Colonic mucosa (tissue), 4 donors: ENCODE data around the gene TIGD7. TPM values are rescaled to one million over a fixed set of nuclear protein-coding genes. Genes with fewer than 3 reads are reported as not detected.

Experiments used
- DNase-seq: peaks from one replicate; pipeline ENCODE4 v3.0.0-alpha.2; 2020
- H3K27ac ChIP-seq: fragments of 200-600 bp; one replicate; pipeline ENCODE4 v1.8.0; 2021
- H3K27me3 ChIP-seq: fragments of 200-600 bp; one replicate; pipeline ENCODE4 v1.8.0; 2021
- H3K36me3 ChIP-seq: fragments of 200-600 bp; one replicate; pipeline ENCODE4 v1.8.0; 2021
- H3K4me1 ChIP-seq: fragments of 200-600 bp; one replicate; pipeline ENCODE4 v1.8.0; 2021; ENCODE audit warnings: mild to moderate bottlenecking
- H3K4me3 ChIP-seq: fragments of 200-600 bp; one replicate; pipeline ENCODE4 v1.8.0; 2021
- H3K9ac ChIP-seq, 2 donors: one replicate each; pipeline ENCODE4 v1.7.0; 2013; ENCODE audit warnings: control low read depth in 2 of 2, low read depth in 2 of 2, low read length in 2 of 2
- H3K9me3 ChIP-seq: fragments of 200-600 bp; one replicate; pipeline ENCODE4 v1.8.0; 2021
- intact Hi-C: fragments of 100-400 bp; cut with DNase I; formaldehyde crosslinking; loops from one replicate; pipeline ENCODE4 v1.14.1; 2022
- total RNA-seq, 2 donors: library from RNA; stranded (reverse); fragmentation: NEBNext Ultra II Directional in 1 of 2; extraction: Animal tissue kit (Norgen Biotek cat#: 25700) in 1 of 2; gene quantifications; one replicate each; pipeline ENCODE4 v1.2.1, GENCODE V29; 2021
- TF ChIP-seq, protein P1 (sequence below): fragments of 200-600 bp; IDR thresholded peaks from one replicate; pipeline ENCODE4 v1.8.0; 2022; ENCODE audit warnings: antibody characterized with exemption, mild to moderate bottlenecking
- donor health status: healthy.
- donor health status: DM: no; HTN: no; CAD: no.
- donor health status: DM: no; HTN: no; CAD: no.

Gene TIGD7
- total RNA-seq, result 1 to 10 TPM; 2.1 to 3.1 TPM

DNA sequence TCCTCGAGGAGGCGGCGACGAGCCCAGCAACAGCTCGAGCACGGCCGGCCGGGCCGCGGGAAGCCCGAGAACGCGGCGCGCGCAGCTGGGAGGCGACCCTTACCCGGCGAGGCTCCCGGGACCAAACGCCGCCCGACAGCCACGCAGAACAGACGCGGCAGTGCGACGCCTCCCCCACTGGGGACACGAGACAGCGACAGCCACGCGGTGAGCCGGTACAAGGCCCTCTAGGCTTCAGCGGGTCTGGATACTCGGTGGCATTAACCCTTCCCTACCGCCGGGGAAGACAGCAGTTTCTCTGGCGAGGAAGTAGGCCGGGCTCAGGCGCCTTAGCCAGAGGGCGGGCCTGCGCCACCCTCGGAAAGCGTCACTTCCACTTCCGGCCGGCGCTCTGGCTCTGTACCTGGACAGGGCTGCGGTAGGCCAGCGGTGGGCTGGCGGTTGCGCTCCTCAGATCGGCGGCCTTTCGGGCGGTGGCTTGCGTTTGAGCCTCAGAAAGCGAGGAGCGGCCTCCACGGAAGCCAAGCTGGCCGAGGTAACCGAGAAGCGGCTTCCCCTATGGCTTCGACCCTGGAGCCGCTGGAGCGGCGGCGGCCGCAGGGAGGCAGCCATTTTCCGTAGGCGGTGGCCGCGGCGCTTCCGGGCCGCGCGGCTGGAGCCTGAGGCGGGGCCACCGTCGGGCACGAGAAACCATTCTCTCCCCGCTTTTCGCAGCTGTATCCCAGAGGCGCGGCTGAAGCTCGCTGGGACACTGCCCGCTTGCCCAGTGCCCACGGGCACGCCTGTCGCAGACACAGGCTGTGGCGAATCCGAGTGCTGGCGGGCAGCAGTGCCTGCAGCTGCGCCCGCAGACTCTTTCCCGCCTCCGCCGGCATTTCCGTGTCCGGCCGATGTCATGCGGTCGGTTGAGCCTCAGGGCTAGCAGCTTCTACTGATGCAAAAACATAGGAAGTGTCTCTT, at the start of gene TIGD7, which contains the start of gene ZNF75A:
Gene TIGD7 (minus strand): TSS at position 322 of the 960 bp plus-strand sequence. CDS start 4,816 bp downstream, outside the sequence.
Gene ZNF75A (plus strand): TSS at position 389 of the 960 bp plus-strand sequence. CDS start 2,932 bp downstream, outside the sequence.
- peak; percentile 89 for DNase-seq
- H3K27ac ChIP-seq, result peak within 1 kb of the TSS; percentile 87
- TF ChIP-seq, protein P1, sequence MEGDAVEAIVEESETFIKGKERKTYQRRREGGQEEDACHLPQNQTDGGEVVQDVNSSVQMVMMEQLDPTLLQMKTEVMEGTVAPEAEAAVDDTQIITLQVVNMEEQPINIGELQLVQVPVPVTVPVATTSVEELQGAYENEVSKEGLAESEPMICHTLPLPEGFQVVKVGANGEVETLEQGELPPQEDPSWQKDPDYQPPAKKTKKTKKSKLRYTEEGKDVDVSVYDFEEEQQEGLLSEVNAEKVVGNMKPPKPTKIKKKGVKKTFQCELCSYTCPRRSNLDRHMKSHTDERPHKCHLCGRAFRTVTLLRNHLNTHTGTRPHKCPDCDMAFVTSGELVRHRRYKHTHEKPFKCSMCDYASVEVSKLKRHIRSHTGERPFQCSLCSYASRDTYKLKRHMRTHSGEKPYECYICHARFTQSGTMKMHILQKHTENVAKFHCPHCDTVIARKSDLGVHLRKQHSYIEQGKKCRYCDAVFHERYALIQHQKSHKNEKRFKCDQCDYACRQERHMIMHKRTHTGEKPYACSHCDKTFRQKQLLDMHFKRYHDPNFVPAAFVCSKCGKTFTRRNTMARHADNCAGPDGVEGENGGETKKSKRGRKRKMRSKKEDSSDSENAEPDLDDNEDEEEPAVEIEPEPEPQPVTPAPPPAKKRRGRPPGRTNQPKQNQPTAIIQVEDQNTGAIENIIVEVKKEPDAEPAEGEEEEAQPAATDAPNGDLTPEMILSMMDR, result no peak
- no peaks in the 10 kb centered on the region for H3K4me1 ChIP-seq
- intact Hi-C loops, result no loop called here
- H3K9me3 ChIP-seq, result no peaks in the 10 kb centered on the region
- H3K9ac ChIP-seq, result peak within 1 kb of the TSS; percentile 46 to 83
- H3K36me3 ChIP-seq, result peaks cover 4% of the 10 kb centered on the region
- no peaks in the 10 kb centered on the region for H3K27me3 ChIP-seq
- H3K4me3 ChIP-seq, result peak within 1 kb of the TSS; percentile 87

- TF ChIP-seq, protein P1, result no peak
- DNase-seq, result no peak
- Histone ChIP-seq H3K9me3 (no peaks in the 10 kb centered on the region), H3K27me3 (no peaks in the 10 kb centered on the region), H3K9ac (no peak overlapping the region), H3K4me3 (no peak overlapping the region), H3K36me3 (no peaks in the 10 kb centered on the region), H3K4me1 (no peaks in the 10 kb centered on the region), H3K27ac (no peak overlapping the region)
- intact Hi-C loops, result no loop called here
Measured at GRCh38 chr16:3349175-3349574, 43.9 kb upstream of the TIGD7 start.

GRCh38 chr16:3348547-3349167, 43.4 kb upstream of the TIGD7 start:
- Histone ChIP-seq H3K4me1 (no peaks in the 10 kb centered on the region), H3K27ac (no peak overlapping the region), H3K27me3 (no peaks in the 10 kb centered on the region), H3K36me3 (no peaks in the 10 kb centered on the region), H3K9me3 (no peaks in the 10 kb centered on the region), H3K9ac (no peak overlapping the region), H3K4me3 (no peak overlapping the region)
- intact Hi-C loops, result no loop called here
- TF ChIP-seq, protein P1, result no peak
- DNase-seq, result no peak

DNA sequence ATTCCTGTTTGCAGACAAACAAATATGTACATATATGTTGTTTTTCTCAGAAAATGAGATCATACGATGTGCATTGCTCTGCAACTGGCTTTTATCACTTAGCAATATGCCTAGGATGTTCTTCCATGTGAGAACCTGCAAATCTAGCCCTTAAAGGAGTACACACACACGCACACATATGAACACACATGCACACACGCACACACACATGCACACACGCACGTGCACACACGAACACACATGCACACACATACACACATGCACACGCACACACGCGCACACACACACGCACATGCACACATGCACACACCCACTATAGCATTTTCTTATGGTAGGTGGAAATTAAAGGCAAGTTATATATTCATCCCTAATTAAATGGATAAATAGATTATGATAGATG, 42.4 kb upstream of the TIGD7 start:
- TF ChIP-seq, protein P1, result no peak
- intact Hi-C loops, result no loop called here
- Histone ChIP-seq H3K27me3 (no peaks in the 10 kb centered on the region), H3K36me3 (no peaks in the 10 kb centered on the region), H3K9me3 (no peaks in the 10 kb centered on the region), H3K9ac (no peak overlapping the region), H3K4me3 (no peak overlapping the region), H3K27ac (no peak overlapping the region), H3K4me1 (no peaks in the 10 kb centered on the region)
- DNase-seq, result no peak

GRCh38 chr16:3346041-3346440, 40.8 kb upstream of the TIGD7 start:
- Histone ChIP-seq H3K4me1 (no peaks in the 10 kb centered on the region), H3K9me3 (no peaks in the 10 kb centered on the region), H3K36me3 (no peaks in the 10 kb centered on the region), H3K9ac (no peak overlapping the region), H3K27ac (no peak overlapping the region), H3K4me3 (no peak overlapping the region), H3K27me3 (no peaks in the 10 kb centered on the region)
- TF ChIP-seq, protein P1, result no peak
- no peak for DNase-seq
- intact Hi-C loops, result no loop called here
